Adrenal gland (tissue), 12 donors: Measurements from ENCODE around the gene CELF2. TPM values are rescaled to one million over a fixed set of nuclear protein-coding genes. Genes with fewer than 3 reads are reported as not detected.

ENCODE experiments used
- DNase-seq, 7 donors: peaks; one replicate each; pipeline ENCODE4 v3.0.0-alpha.2; 2019 to 2020
- H3K27ac ChIP-seq, 5 donors: fragments of 200-600 bp; sonication (generic) in 4 of 5; 1 replicate in 3 of 5; 2 replicates in 2 of 5; pipeline versions ENCODE4 v1.5.1 to v1.8.0; 2016 to 2020; ENCODE audit warnings: mild to moderate bottlenecking in 1 of 5
- H3K27me3 ChIP-seq: fragments of 200-600 bp; 2 replicates; pipeline ENCODE4 v1.8.0; 2021
- H3K36me3 ChIP-seq, 2 donors: fragments of 200-600 bp; replicated peaks in 1 of 2; 1 replicate in 1 of 2; 2 replicates in 1 of 2; pipeline versions ENCODE4 v1.5.1 to v1.8.0; 2018 to 2022
- H3K4me1 ChIP-seq, 2 donors: fragments of 200-600 bp; replicated peaks in 1 of 2; 1 replicate in 1 of 2; 2 replicates in 1 of 2; pipeline versions ENCODE4 v1.5.1 to v1.8.0; 2018 to 2021
- H3K4me3 ChIP-seq, 4 donors: fragments of 200-600 bp; sonication (generic) in 3 of 4; one replicate each; pipeline ENCODE4 v1.5.1; 2016 to 2018
- H3K9me3 ChIP-seq, 3 donors: fragments of 200-600 bp; sonication (generic) in 1 of 3; replicated peaks in 1 of 3; 1 replicate in 2 of 3; 2 replicates in 1 of 3; pipeline versions ENCODE4 v1.5.1 to v1.8.0; 2016 to 2021
- POLR2A ChIP-seq, 2 donors: fragments of 450-650 bp; IDR thresholded peaks; one replicate each; pipeline ENCODE4 v1.6.1; 2017; ENCODE audit warnings: antibody characterized with exemption in 2 of 2, mild to moderate bottlenecking in 2 of 2, moderate library complexity in 1 of 2
- WGBS, 4 donors: extraction: QIAGEN DNeasy Blood & Tissue Kit in 2 of 4; methylation state at CpG; one replicate each; pipeline versions ENCODE4 v1.1.5 to v1.1.7; 2013 to 2017; 5-methylcytosine and 5-hydroxymethylcytosine counted together
- intact Hi-C, 2 donors: fragments of 100-400 bp; cut with DNase I; formaldehyde crosslinking; loops; one replicate each; pipeline versions ENCODE4 v1.14.1 to v1.15.0; 2022 to 2023
- polyA plus RNA-seq, 3 donors: library from polyadenylated mRNA; stranded (reverse); fragments of 200-250 nt in 2 of 3; fragments of 350-450 nt in 1 of 3; fragmentation: Illumina TruSeq in 1 of 3; extraction: RNeasy Lipid Tissue Mini Kit (QIAGEN cat#74804) in 1 of 3; gene quantifications; one replicate each; pipeline ENCODE4 v1.2.3, GENCODE V29; 2013 to 2014
- total RNA-seq, 9 donors: library from RNA; depleted of rRNA in 4 of 9; stranded (reverse); fragments of >200 nt in 4 of 9; fragments of 120-200 nt in 1 of 9; fragmentation: NEBNext Ultra II Directional in 1 of 9; extraction: Animal tissue kit (Norgen Biotek cat#: 25700) in 1 of 9; gene quantifications; one replicate each; pipeline versions ENCODE4 v1.1.0 to v1.2.4, GENCODE V29; 2013 to 2023
- TF ChIP-seq, protein P1 (sequence below), 6 experiments: fragments of 450-650 bp in 4 of 6; fragments of 200-600 bp in 2 of 6; sonication (generic) in 1 of 6; IDR thresholded peaks; 1 replicate in 5 of 6; 2 replicates in 1 of 6; pipeline versions ENCODE4 v1.5.1 to v1.8.0; 2016 to 2021; ENCODE audit warnings: antibody characterized with exemption in 6 of 6, mild to moderate bottlenecking in 2 of 6, moderate library complexity in 1 of 6
- donor health status: healthy with polysubstance abuse.
- donor health status: Bipolar disorder and iron deficiency.
- donor health status: DM: yes; HTN: yes; CAD: no.
- donor health status: DM: no; HTN: no; CAD: no.
- donor health status: DM: no; HTN: no; CAD: no.
- donor health status: DM: yes; HTN: yes; CAD: no.

The CELF2 gene
- total and polyA plus RNA-seq, 12 donors: 2.7 to 26.0 (median 10.3) TPM

DNA sequence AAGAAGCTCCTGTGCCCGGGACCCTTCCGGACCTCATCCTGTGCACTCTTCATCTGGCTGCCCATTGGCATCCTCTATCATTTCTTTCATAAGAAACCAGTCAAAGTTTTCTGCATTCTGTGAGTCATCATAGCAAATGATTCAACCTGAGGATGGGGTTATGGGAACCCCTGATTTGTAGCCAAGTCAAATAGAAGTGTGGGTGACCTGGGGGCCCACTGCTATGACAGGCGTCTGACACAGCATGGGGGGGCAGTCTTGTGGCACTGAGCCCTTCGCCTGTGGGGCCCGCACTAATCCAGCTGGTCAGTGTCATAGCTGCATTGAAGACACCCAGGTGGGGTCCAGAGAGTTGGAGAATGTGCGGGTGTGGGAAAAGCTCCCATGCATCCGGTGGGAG lies 363.4 kb downstream of the CELF2 start:
- 78 to 93% (median 84%) methylated on average over 3 to 7 of the region's 7 CpGs for WGBS, 4 donors
- intact Hi-C loops: no loop called here

DNA sequence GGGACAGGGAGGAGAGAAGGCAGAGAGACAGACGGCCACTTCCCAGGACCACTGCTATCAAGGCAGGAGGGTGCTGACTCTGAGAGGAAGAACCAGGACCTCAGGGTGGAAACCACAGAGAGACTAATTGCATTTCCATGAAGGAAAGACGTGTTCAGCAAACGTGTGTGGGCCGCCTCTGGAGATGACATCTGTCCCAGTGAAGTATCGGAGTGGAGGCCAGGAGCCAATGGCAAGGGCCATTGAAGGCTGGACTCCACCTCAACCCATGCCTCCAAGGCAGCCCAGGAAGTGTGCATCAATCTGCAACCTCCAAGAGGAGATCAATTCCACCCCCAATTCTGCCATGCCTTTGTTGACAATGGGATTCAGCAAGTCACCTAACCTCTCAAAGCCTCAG lies 363.8 kb downstream of the CELF2 start:
- 68 to 89% (median 81%) methylated on average over 5 of the region's 5 CpGs for WGBS, 4 donors
- no peaks in the 10 kb centered on the region for H3K27me3 ChIP-seq
- no peak overlapping the region for H3K4me3 ChIP-seq
- H3K9me3 ChIP-seq: no peaks in the 10 kb centered on the region
- H3K36me3 ChIP-seq: no peaks in the 10 kb centered on the region
- DNase-seq: no peak
- no peak overlapping the region for H3K27ac ChIP-seq
- no peaks in the 10 kb centered on the region for H3K4me1 ChIP-seq
- TF ChIP-seq, protein P1, sequence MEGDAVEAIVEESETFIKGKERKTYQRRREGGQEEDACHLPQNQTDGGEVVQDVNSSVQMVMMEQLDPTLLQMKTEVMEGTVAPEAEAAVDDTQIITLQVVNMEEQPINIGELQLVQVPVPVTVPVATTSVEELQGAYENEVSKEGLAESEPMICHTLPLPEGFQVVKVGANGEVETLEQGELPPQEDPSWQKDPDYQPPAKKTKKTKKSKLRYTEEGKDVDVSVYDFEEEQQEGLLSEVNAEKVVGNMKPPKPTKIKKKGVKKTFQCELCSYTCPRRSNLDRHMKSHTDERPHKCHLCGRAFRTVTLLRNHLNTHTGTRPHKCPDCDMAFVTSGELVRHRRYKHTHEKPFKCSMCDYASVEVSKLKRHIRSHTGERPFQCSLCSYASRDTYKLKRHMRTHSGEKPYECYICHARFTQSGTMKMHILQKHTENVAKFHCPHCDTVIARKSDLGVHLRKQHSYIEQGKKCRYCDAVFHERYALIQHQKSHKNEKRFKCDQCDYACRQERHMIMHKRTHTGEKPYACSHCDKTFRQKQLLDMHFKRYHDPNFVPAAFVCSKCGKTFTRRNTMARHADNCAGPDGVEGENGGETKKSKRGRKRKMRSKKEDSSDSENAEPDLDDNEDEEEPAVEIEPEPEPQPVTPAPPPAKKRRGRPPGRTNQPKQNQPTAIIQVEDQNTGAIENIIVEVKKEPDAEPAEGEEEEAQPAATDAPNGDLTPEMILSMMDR (IDR thresholded peaks at IDR 0.05): no peak
- TF ChIP-seq POLR2A (IDR thresholded peaks at IDR 0.05): no peak
- intact Hi-C loops: no loop called here

More for the DNA sequence above, 363.4 kb downstream of the CELF2 start:
- Histone ChIP-seq H3K27me3 (no peaks in the 10 kb centered on the region), H3K4me3 (no peak overlapping the region), H3K36me3 (no peaks in the 10 kb centered on the region), H3K27ac (no peak overlapping the region), H3K4me1 (no peaks in the 10 kb centered on the region), H3K9me3 (no peaks in the 10 kb centered on the region)
- DNase-seq: no peak
- TF ChIP-seq, protein P1 (IDR thresholded peaks at IDR 0.05): no peak
- TF ChIP-seq POLR2A (IDR thresholded peaks at IDR 0.05): no peak

DNA sequence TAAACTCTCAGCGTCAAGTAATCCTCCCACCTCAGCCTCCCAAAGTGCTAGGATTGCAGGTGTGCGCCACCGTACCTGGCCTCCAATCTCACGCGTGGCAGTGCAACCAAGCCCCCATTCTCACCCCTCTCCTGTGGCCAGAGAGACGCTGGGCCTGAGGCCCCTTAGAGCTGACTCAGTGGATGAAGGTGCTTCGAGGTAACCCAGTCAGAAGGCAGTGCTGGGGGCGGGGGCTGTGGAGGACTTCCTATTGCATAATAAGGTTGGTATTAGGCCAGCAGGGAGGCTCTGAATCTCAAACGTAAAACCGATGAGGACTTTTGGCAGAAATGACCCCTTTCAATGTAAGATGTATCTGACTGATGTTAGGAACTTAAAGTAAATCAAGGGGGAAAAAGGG lies 364.5 kb downstream of the CELF2 start:
- H3K4me1 ChIP-seq: no peaks in the 10 kb centered on the region
- no peak overlapping the region for H3K4me3 ChIP-seq
- TF ChIP-seq, protein P1 (IDR thresholded peaks at IDR 0.05): no peak
- no peak for TF ChIP-seq POLR2A (IDR thresholded peaks at IDR 0.05)
- no peaks in the 10 kb centered on the region for H3K36me3 ChIP-seq
- no peak overlapping the region for H3K27ac ChIP-seq
- intact Hi-C loops: no loop called here
- WGBS, 4 donors: 81 to 86% (median 82%) methylated on average over 10 of the region's 10 CpGs
- no peaks in the 10 kb centered on the region for H3K27me3 ChIP-seq
- no peak for DNase-seq
- no peaks in the 10 kb centered on the region for H3K9me3 ChIP-seq

DNA sequence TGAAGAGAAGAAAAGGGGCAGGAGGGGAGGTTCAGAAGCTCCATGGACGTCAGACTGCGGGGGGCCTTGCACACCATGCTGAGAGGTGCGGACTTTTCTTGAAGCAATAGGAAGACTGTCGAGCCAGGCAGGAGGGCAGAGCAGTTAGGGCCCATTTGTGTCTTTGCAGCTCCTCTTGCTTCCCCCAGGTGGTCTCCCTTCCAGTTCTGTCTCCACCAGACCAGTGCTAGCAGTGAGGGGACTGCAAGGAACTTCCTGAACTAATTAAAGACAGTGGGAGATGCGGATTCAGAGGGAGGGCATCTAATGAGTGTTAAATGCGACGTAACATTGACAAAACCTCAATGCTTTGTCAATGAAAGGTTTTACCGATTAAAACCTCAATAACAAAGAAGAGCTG lies 368.4 kb downstream of the CELF2 start:
- Histone ChIP-seq H3K27me3 (no peaks in the 10 kb centered on the region), H3K4me3 (no peak overlapping the region), H3K27ac (no peak overlapping the region), H3K9me3 (no peaks in the 10 kb centered on the region), H3K4me1 (no peaks in the 10 kb centered on the region), H3K36me3 (no peaks in the 10 kb centered on the region)
- intact Hi-C loops: no loop called here
- no peak for DNase-seq
- TF ChIP-seq, protein P1 (IDR thresholded peaks at IDR 0.05): no peak
- TF ChIP-seq POLR2A (IDR thresholded peaks at IDR 0.05): no peak
- whole genome bisulfite sequencing, 4 donors: 66 to 81% (median 72%) methylated on average over 8 of the region's 8 CpGs
